ENCODE data around the gene LILRB4. TPM values are rescaled to one million over a fixed set of nuclear protein-coding genes. Genes with fewer than 3 reads are reported as not detected.

Gene LILRB4
- total RNA-seq, 1 experiment from 2014 or later: not detected

- H3K4me1 ChIP-seq (ENCODE audit: insufficient read depth, low read length): no peaks in the 10 kb centered on the region
- H2AK5ac ChIP-seq (ENCODE audit: insufficient read length, low read length): no peak overlapping the region
- H3K9ac ChIP-seq (ENCODE audit: extremely low read depth, insufficient read length, low read length): no peak overlapping the region
- no peak overlapping the region for H2BK20ac ChIP-seq (ENCODE audit: low read depth, low read length, poor library complexity, severe bottlenecking)
- H4K91ac ChIP-seq (ENCODE audit: insufficient read length, low read depth, low read length): no peak overlapping the region
- no peak overlapping the region for H3K4me2 ChIP-seq (ENCODE audit: insufficient read depth, insufficient read length, low read length)
- H4K20me1 ChIP-seq (ENCODE audit: control insufficient read depth, insufficient read depth, insufficient read length): no peaks in the 10 kb centered on the region
- no peak overlapping the region for H2AFZ ChIP-seq (ENCODE audit: low read length)
- Mint-ChIP-seq H3K36me3 (ENCODE audit: insufficient read depth in 1 of 3, low read depth in 3 of 3) (peaks cover 6 to 27% (median 16%) of the 10 kb centered on the region in 3 experiments; a peak in 6 of 7 replicates), H3K4me3 (no peak overlapping the region), H3K27me3 (ENCODE audit: low read depth) (no peaks in the 10 kb centered on the region; the same call in none of the 2 replicates), H3K4me1 (no peaks in the 10 kb centered on the region), H3K27ac (no peak overlapping the region), H3K9me3 (peaks cover 88 to 95% of the 10 kb centered on the region in 2 experiments)
- H2BK12ac ChIP-seq (ENCODE audit: insufficient read length, low read depth, low read length): no peak overlapping the region
- H3K4ac ChIP-seq (ENCODE audit: low read depth, low read length): no peak overlapping the region
- H3T11ph ChIP-seq (ENCODE audit: low read length): no peak overlapping the region
- H2BK5ac ChIP-seq (ENCODE audit: insufficient read length, low read length): no peak overlapping the region
- H2BK120ac ChIP-seq (ENCODE audit: low read depth, low read length, poor library complexity, severe bottlenecking): no peak overlapping the region
- H4K5ac ChIP-seq (ENCODE audit: insufficient read length, low read depth, low read length): no peak overlapping the region
- WGBS (ENCODE audit: extremely low coverage, insufficient read length, low lambda C conversion rate): no CpG with 5 or more reads among the region's 14 CpGs
- no peak overlapping the region for H3K56ac ChIP-seq (ENCODE audit: insufficient read length, low read depth, low read length)
- no peak overlapping the region for H3K27ac ChIP-seq (ENCODE audit: insufficient read length, low read depth, low read length)
- no peaks in the 10 kb centered on the region for H3K23me2 ChIP-seq (ENCODE audit: insufficient read length, low read depth, low read length, poor library complexity, severe bottlenecking)
- no peak for DNase-seq
- no peak overlapping the region for H3K14ac ChIP-seq (ENCODE audit: insufficient read depth, low read length)
- no peak overlapping the region for H3K23ac ChIP-seq (ENCODE audit: insufficient read length, low read depth, low read length)
- H3K18ac ChIP-seq (ENCODE audit: insufficient read length, low read depth, low read length): no peak overlapping the region
- TF ChIP-seq CTCF (conservative IDR thresholded peaks at IDR 0.05): no peak
- H2BK15ac ChIP-seq (ENCODE audit: low read depth, low read length): no peak overlapping the region
- H3K9me3 ChIP-seq (ENCODE audit: control insufficient read depth, low read depth, low read length): peaks cover 78% of the 10 kb centered on the region
- H4K8ac ChIP-seq (replicated peaks; ENCODE audit: insufficient read length, low read depth, low read length): no peak overlapping the region
- H3K79me1 ChIP-seq (ENCODE audit: insufficient read depth, low read depth, low read length, poor library complexity, severe bottlenecking): no peaks in the 10 kb centered on the region
- H3K27me3 ChIP-seq (ENCODE audit: insufficient read depth, low read length): no peaks in the 10 kb centered on the region
- no peaks in the 10 kb centered on the region for H3K79me2 ChIP-seq (ENCODE audit: insufficient read depth, low read length)
Measured at GRCh38 chr19:54654447-54655321, 8.1 kb upstream of the LILRB4 start.

Measured in H9 (cell line).